Epithelial cell of esophagus (primary cell): ENCODE measurements around the gene MBOAT2.

Experiments
- DNase-seq: peaks from one replicate; pipeline ENCODE4 v3.0.0; 2010; ENCODE audit warnings: low read depth
- H3K4me3 ChIP-seq: 2 replicates; pipeline ENCODE4 v1.5.1; 2011; ENCODE audit warnings: mild to moderate bottlenecking, low read length, control low read depth
- TF ChIP-seq, protein P1 (sequence below): IDR thresholded peaks from 2 replicates; pipeline ENCODE4 v1.5.1; 2011; ENCODE audit warnings: low read depth, mild to moderate bottlenecking, low read length, control low read depth, inconsistent platforms; ENCODE audit not compliant: insufficient read depth; ENCODE audit errors: missing control alignments

The MBOAT2 gene

DNA sequence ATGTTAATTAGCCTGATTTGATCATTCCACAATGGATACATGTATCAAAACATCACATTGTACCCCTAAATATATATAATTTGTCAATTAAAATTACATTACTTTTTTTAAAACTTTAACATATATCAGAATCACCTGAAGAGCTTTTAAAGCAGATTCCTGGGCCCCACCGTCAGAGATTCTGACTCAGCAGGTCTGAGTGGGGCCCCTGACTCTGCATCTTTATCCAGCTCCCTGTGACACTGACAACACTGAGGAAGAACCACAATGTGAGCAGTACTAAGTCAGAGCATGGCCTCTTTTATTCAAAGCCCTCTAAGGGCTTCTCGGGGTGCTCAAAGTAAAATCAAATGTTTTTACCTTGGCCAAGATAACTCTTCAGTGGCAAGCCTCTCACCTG lies 175.8 kb downstream of the MBOAT2 start:
- no peak overlapping the region for H3K4me3 ChIP-seq

DNA sequence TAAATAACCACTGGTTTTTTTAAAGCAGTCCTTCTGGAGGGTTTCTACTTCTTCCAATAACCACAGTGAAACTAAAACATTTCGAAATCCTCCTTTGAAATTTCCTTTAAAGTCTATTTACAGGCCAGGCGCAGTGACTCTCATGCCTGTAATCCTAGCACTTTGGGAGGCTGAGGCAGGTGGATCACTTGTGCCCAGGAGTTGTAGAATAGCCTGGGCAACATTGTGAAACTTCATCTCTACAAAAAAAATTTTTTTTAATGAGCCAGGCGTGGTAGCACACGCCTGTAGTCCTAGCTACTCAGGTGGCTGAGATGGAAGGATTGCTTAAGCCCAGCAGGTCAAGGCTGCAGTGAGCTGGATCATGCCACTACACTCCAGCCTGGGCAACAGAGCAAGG lies 181.3 kb downstream of the MBOAT2 start:
- peak; percentile 72 for DNase-seq
- TF ChIP-seq, protein P1, sequence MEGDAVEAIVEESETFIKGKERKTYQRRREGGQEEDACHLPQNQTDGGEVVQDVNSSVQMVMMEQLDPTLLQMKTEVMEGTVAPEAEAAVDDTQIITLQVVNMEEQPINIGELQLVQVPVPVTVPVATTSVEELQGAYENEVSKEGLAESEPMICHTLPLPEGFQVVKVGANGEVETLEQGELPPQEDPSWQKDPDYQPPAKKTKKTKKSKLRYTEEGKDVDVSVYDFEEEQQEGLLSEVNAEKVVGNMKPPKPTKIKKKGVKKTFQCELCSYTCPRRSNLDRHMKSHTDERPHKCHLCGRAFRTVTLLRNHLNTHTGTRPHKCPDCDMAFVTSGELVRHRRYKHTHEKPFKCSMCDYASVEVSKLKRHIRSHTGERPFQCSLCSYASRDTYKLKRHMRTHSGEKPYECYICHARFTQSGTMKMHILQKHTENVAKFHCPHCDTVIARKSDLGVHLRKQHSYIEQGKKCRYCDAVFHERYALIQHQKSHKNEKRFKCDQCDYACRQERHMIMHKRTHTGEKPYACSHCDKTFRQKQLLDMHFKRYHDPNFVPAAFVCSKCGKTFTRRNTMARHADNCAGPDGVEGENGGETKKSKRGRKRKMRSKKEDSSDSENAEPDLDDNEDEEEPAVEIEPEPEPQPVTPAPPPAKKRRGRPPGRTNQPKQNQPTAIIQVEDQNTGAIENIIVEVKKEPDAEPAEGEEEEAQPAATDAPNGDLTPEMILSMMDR = no peak
- no peak overlapping the region for H3K4me3 ChIP-seq

More for the DNA sequence above, 175.8 kb downstream of the MBOAT2 start:
- DNase-seq = no peak
- TF ChIP-seq, protein P1 = no peak

DNA sequence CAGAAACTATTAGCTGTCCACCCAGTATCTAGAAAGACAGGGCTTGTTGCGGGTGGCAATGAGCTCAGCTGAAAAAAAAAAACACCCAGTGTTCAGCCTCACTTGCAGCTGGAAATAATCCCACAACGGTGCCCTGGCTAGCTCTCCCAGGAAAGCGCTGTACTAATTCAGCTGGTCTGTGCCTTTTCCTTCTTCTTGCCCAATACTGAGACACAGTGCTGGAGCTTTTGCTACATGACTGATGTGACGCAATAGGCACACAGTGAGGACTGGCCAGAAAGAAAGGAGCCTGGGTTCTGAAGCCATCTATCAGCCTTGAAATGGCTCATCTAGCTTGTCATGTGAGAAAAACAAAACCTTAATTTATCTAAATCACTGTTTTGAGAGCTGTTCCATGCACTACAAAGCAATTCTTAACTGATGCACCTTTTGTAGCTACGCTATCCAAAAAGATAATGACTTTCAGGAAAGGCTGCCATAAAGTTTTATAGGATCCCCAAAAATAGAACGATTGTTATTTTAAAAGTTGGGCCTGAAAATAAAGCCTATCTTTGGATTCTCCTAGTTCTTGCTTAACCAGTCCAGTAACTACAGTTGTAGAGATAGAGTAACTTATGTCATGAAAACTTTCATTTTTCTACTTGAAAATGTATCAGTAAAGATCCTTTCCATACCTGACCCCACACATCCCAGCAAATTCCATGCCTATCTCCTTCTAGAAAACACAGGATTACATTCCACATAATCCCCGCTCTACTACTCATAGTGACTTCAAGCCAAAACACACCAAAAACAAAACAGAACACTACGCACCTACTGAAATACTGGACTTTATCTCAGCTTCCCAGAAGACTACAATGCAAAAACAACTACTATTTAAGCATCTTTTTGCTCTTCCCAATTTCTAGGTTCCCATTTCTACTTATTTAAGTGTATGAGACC lies 181.9 kb downstream of the MBOAT2 start:
- TF ChIP-seq, protein P1 = no peak
- DNase-seq = peak; percentile 71
- H3K4me3 ChIP-seq = no peak overlapping the region

DNA sequence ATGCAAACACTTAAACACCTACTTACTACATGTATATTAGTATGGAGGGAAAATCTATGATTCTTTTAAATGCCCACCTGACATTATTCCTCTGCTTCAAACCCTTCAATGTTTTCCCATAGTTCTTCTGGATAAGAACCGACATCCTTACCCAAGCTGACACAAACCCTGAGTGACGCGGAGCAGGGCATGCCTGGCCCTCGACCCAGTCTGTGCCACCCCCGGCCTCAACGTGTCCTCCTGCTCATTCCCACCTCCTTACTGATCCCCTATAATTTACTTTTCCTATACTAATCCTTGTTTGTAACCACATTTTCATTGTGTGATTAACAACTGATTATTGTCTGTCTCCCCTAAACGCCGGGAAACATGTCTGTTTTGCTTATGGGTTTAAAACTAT lies 183.5 kb downstream of the MBOAT2 start:
- TF ChIP-seq, protein P1 = no peak

DNA sequence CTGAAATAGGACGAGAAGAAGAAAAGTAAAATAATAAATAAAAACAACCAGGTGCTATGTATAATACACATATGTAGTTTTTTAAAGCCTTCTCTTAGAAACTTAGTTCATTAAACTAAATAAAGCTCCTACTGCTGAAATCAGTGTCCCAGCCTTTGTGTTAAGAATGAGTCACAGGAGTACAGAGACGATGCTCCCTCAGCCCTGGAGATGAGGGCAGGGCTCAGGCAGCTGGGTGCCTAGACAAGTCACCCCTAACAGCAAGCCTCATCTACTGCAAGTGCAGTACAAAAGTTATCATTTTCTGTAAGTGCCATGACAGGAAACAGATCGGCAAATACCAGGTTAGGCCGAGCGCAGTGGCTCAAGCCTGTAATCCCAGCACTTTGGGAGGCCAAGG lies 184.3 kb downstream of the MBOAT2 start:
- peak; percentile 65 for DNase-seq
- TF ChIP-seq, protein P1 = no peak
- H3K4me3 ChIP-seq = no peak overlapping the region

More for the DNA sequence above, 183.5 kb downstream of the MBOAT2 start:
- H3K4me3 ChIP-seq = no peak overlapping the region
- DNase-seq = no peak

DNA sequence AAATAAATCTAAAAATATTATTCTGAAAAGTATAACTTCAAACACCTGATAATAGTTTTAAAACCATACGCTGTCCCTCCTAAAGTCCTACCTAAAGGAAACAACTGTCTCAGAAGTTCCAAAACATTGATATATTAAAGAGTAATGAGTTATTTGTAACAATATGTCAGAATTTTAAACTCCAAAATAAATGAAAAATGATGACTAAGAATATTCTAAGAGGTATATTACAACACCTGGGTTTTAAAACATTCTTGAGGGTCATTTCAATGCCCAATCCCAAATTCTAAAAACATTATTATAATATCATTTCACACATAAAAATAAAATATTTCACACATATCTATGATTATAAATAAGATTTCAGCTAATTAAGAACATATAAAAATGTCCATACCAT lies 186.3 kb downstream of the MBOAT2 start:
- no peak overlapping the region for H3K4me3 ChIP-seq
- TF ChIP-seq, protein P1 = no peak
- DNase-seq = no peak
